ENCODE measurements around the gene PEPD. TPM values are rescaled to one million over a fixed set of nuclear protein-coding genes. Genes with fewer than 3 reads are reported as not detected.

Gene PEPD
- total RNA-seq = 37.3 and 42.4 TPM in 2 replicates

DNA sequence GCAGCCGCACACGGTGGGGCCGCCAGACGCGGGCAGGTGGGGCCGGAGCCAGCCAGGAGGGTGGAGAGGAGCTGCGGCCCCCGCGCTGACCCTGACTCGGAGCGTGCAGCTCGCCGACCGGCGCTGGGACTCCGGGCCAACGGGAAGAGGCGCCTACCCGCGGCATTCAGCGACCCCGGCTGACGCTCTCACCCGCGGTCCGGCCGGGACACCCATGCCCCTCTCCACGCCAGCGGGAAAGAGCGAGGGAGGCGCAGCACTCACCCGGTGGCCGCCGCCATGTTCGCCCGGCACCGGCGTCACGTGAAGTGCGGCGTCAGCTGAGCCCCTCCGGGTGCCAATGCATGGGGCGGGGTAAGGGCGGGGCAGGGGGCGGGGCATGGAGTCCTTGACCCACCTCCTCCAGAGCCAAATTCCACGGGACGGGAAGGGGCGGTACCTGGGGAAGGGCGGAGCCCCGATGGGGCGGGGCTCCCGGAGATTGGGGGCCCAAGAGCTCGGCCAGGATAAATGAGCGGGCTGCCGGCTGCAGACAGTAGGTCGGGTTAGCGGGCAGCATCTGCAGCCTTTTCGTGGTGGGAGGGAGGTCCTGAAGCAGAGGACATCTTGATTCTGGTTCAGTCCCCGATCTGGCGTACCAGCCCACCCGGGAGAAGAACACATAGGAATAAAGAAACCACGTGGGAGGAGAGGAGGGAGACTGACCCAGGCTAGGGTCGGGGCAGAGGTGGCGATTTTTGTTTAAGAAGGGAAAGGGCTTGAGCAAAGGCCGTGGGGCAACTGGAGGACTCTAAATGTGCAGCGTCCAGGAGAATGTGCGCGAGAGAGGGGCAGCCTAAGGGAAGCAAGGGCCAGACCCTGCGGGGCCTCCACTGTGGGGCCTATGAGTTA is at the start of gene PEPD:
PEPD (minus strand) TSS at position 312 of the 891 bp plus-strand sequence; CDS start at position 281, 31 bp downstream.

DNA sequence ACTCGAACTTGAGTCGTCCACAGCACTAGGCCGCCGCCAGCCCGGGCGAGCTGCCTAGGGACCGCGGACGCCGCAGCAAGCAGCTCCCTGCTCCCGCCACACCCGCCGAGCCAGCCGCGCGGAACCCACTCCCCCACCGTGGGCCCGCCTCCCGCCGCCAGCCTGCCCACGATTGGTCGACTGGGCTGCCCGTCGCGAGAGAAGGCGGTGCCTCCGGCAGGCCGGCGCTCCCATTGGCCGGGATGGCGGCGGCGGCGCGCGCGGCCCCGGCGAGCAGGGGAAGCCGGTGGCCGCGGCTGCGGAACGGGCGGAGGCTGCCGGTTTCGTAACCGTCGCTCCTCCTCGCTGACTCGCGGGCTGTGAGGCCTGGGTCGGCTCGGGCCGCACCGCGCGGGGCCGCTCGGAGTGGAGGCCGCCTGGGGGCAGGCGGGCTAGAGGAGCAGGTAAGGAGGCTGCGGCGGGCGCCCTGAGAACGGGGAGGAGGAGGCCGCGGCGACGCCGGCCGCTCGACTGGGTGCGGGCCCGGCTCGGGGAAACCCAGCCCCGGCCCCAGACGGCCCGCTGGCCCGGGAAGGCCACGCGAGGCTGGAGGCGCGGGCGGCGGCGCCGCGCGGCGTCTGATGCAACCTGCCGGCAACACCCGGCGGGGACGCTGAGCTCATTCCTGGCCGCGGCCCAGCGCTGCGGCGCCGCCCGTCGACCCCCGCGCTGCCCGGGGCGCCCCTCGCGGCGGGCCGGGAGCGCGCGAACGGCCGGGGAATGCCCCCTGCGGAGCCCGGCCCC is 147.9 kb downstream of the PEPD start, which contains the start of gene CEBPG:
CEBPG (plus strand) TSS at position 257 of the 783 bp plus-strand sequence. CDS start 5,531 bp downstream, outside the sequence.

Other genes with a start within 250 kb of the PEPD start
- gene CEBPA, start 219.3 kb downstream of the PEPD start, total RNA-seq = 16.1 and 23.2 TPM in 2 replicates
- 68.7 and 102 TPM in 2 replicates for gene CEBPG, start 148.1 kb downstream of the PEPD start, total RNA-seq
- 0.43 TPM in 1 of 2 replicates, not detected in the other for gene CHST8, start 100.2 kb upstream of the PEPD start, total RNA-seq